ENCODE results near the gene MAT2A.
"Not testable (repeated sequence)": the region's sequence is repeated elsewhere in the genome, so short reads cannot be mapped to it uniquely, and the experiment has no call there.

The MAT2A gene

GRCh38 chr2:85579266-85579935, 40.4 kb downstream of the MAT2A start:
- DNase-seq: peak; percentile 84 to 87

GRCh38 chr2:85580206-85580605, 41.2 kb downstream of the MAT2A start:
- no peak for DNase-seq

- DNase-seq: no peak
Measured at GRCh38 chr2:85582492-85582891, 43.5 kb downstream of the MAT2A start.

- DNase-seq: no peak
Measured at GRCh38 chr2:85583667-85584353, 44.8 kb downstream of the MAT2A start.

- no peak for DNase-seq
Measured at GRCh38 chr2:85584354-85584856, 45.4 kb downstream of the MAT2A start, which contains the start of gene VAMP5. VAMP5 (plus strand) TSS chr2:85584431; CDS start chr2:85584491, 60 bp downstream.

GRCh38 chr2:85584857-85585780, 46.2 kb downstream of the MAT2A start:
- peak in 1 of 2 experiments; percentile 28 for DNase-seq

GRCh38 chr2:85585781-85586105, 46.8 kb downstream of the MAT2A start:
- peak in 1 of 2 experiments; percentile 29 for DNase-seq

GRCh38 chr2:85588236-85588635, 49.3 kb downstream of the MAT2A start:
- DNase-seq: peak; percentile 73 to 79

- DNase-seq: no peak
Measured at GRCh38 chr2:85588645-85589044, 49.7 kb downstream of the MAT2A start.

GRCh38 chr2:85589181-85589580, 50.2 kb downstream of the MAT2A start:
- DNase-seq: no peak

- DNase-seq: peak; percentile 77 to 82
Measured at GRCh38 chr2:85589982-85590791, 51.2 kb downstream of the MAT2A start.

GRCh38 chr2:85590950-85591349, 52.0 kb downstream of the MAT2A start:
- no peak for DNase-seq

GRCh38 chr2:85591563-85591962, 52.6 kb downstream of the MAT2A start:
- no peak for DNase-seq

- DNase-seq: not testable (repeated sequence)
Measured at GRCh38 chr2:85592299-85592698, 53.3 kb downstream of the MAT2A start.

- DNase-seq: no peak
Measured at GRCh38 chr2:85593023-85593422, 54.1 kb downstream of the MAT2A start.
